ENCODE data around the gene NSG1. TPM values are rescaled to one million over a fixed set of nuclear protein-coding genes. Genes with fewer than 3 reads are reported as not detected.

NSG1 gene
- total and polyA plus RNA-seq, 2 of the 4 experiments (the other 2 are of a cell fraction) = 0.72 to 1.6 TPM

DNA sequence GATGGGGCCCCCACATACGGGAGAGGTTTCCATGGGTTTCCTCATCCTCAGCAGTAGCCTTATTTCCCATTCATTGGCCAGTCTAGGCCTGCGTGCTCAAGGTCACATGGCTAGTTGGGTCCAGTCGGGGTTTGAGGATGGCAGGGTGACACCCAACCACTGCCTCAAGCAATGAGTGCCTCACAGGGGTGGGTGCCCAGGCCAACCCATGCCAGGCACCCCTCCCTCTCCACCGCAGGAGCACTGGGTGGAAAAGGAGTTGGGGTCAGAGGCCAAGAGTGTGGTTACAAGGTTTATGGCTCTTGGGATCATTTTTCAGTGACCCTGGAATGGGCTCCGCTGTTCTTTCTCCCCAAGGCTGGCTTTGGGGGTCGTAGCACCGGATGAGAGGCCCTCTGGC lies 3.1 kb downstream of the NSG1 start:
- CTCF ChIA-PET = no interaction called here

More for the DNA sequence above, 3.1 kb downstream of the NSG1 start:
- Histone ChIP-seq H2AK5ac (ENCODE audit: low read depth, low read length) (no peak overlapping the region), H3K9ac (ENCODE audit: low read depth, low read length) (no peak overlapping the region), H3K27me3 (ENCODE audit: control insufficient read depth, insufficient read depth, low read length) (peaks cover 76% of the 10 kb centered on the region), H4K8ac (ENCODE audit: low read depth in 2 of 2, low read length in 2 of 2) (no peak overlapping the region), H3K56ac (ENCODE audit: extremely low read depth, insufficient read depth, low read length) (no peak overlapping the region), H3K4ac (ENCODE audit: low read depth, low read length) (no peak overlapping the region), H3K9me3 (ENCODE audit: control insufficient read depth, insufficient read depth, low read length) (no peaks in the 10 kb centered on the region), H2BK120ac (ENCODE audit: low read depth, low read length) (no peak overlapping the region), H3K36me3 (ENCODE audit: control insufficient read depth, insufficient read depth, low read length) (no peaks in the 10 kb centered on the region; the same call in 1 of the 2 replicates), H3K18ac (ENCODE audit: low read depth, low read length) (no peak overlapping the region), H3K4me1 (ENCODE audit: control insufficient read depth, insufficient read depth, low read length) (peaks cover 13% of the 10 kb centered on the region; the same call in 1 of the 2 replicates), H3K27ac (ENCODE audit: insufficient read depth, low read length) (no peak overlapping the region), H2BK5ac (ENCODE audit: low read depth, low read length, poor library complexity, severe bottlenecking) (no peak overlapping the region), H2AFZ (replicated peaks; ENCODE audit: low read length, poor library complexity) (no peak overlapping the region), H4K20me1 (ENCODE audit: insufficient read depth, low read length) (no peaks in the 10 kb centered on the region; the same call in 1 of the 2 replicates), H2BK20ac (ENCODE audit: low read depth, low read length) (no peak overlapping the region), H4K91ac (ENCODE audit: insufficient read depth, low read depth, low read length) (no peak overlapping the region), H3K79me1 (ENCODE audit: low read depth in 1 of 2, low read length in 2 of 2) (no peaks in the 10 kb centered on the region), H3K9me1 (ENCODE audit: insufficient read depth, low read length) (peaks cover 4% of the 10 kb centered on the region; the same call in 1 of the 2 replicates), H3K4me2 (ENCODE audit: low read depth, low read length) (no peak overlapping the region), H4K5ac (ENCODE audit: low read depth, low read length) (no peak overlapping the region), H3K14ac (replicated peaks; ENCODE audit: low read depth, low read length) (no peak overlapping the region), H3K4me3 (ENCODE audit: insufficient read depth, low read depth, low read length) (no peak overlapping the region), H2AK9ac (replicated peaks; ENCODE audit: low read depth, low read length, poor library complexity) (peak overlapping the region; percentile 52), H3K23ac (ENCODE audit: low read depth, low read length) (no peak overlapping the region), H2BK15ac (ENCODE audit: low read depth, low read length) (no peak overlapping the region)
- DNase-seq = no peak
- POLR2A ChIA-PET (ENCODE audit: unreplicated experiment) = no interaction called here
- WGBS, 2 experiments (ENCODE audit: extremely low coverage in 2 of 2, insufficient read length in 1 of 2) = 61% methylated on average over 4 of the region's 7 CpGs; no CpG with 5 or more reads in 1 of the 2 experiments
- TF ChIP-seq FOS (IDR thresholded peaks at IDR 0.05; ENCODE audit: low read depth, low read length) (no peak), NFE2L2 (IDR thresholded peaks at IDR 0.05; ENCODE audit: low read depth, low read length) (no peak), SMC3 (IDR thresholded peaks at IDR 0.05; ENCODE audit: low read depth, low read length) (no peak), BHLHE40 (IDR thresholded peaks at IDR 0.05; ENCODE audit: low read depth, low read length) (no peak), RCOR1 (IDR thresholded peaks at IDR 0.05; ENCODE audit: insufficient replicate concordance, low read length) (no peak), MAFK (IDR thresholded peaks at IDR 0.05; ENCODE audit: low read depth, low read length) (no peak), MAZ (IDR thresholded peaks at IDR 0.05; ENCODE audit: borderline replicate concordance, low read depth, low read length) (no peak), POLR2A (IDR thresholded peaks at IDR 0.05; ENCODE audit: low read depth, low read length) (no peak), RFX5 (IDR thresholded peaks at IDR 0.05; ENCODE audit: low read depth, low read length) (no peak), CHD1 (IDR thresholded peaks at IDR 0.05; ENCODE audit: low read depth, low read length) (no peak), CEBPB (IDR thresholded peaks at IDR 0.05; ENCODE audit: low read depth, low read length) (no peak), RAD21 (IDR thresholded peaks at IDR 0.05; ENCODE audit: low read length) (no peak)
- TF ChIP-seq, protein P1, sequence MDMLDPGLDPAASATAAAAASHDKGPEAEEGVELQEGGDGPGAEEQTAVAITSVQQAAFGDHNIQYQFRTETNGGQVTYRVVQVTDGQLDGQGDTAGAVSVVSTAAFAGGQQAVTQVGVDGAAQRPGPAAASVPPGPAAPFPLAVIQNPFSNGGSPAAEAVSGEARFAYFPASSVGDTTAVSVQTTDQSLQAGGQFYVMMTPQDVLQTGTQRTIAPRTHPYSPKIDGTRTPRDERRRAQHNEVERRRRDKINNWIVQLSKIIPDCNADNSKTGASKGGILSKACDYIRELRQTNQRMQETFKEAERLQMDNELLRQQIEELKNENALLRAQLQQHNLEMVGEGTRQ (IDR thresholded peaks at IDR 0.05; ENCODE audit: low read depth, low read length) = no peak
- TF ChIP-seq, protein P2, sequence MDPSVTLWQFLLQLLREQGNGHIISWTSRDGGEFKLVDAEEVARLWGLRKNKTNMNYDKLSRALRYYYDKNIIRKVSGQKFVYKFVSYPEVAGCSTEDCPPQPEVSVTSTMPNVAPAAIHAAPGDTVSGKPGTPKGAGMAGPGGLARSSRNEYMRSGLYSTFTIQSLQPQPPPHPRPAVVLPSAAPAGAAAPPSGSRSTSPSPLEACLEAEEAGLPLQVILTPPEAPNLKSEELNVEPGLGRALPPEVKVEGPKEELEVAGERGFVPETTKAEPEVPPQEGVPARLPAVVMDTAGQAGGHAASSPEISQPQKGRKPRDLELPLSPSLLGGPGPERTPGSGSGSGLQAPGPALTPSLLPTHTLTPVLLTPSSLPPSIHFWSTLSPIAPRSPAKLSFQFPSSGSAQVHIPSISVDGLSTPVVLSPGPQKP (IDR thresholded peaks at IDR 0.05; ENCODE audit: borderline replicate concordance, low read depth, low read length) = no peak
- TF ChIP-seq, protein P3, sequence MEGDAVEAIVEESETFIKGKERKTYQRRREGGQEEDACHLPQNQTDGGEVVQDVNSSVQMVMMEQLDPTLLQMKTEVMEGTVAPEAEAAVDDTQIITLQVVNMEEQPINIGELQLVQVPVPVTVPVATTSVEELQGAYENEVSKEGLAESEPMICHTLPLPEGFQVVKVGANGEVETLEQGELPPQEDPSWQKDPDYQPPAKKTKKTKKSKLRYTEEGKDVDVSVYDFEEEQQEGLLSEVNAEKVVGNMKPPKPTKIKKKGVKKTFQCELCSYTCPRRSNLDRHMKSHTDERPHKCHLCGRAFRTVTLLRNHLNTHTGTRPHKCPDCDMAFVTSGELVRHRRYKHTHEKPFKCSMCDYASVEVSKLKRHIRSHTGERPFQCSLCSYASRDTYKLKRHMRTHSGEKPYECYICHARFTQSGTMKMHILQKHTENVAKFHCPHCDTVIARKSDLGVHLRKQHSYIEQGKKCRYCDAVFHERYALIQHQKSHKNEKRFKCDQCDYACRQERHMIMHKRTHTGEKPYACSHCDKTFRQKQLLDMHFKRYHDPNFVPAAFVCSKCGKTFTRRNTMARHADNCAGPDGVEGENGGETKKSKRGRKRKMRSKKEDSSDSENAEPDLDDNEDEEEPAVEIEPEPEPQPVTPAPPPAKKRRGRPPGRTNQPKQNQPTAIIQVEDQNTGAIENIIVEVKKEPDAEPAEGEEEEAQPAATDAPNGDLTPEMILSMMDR (conservative IDR thresholded peaks at IDR 0.05; ENCODE audit: low read depth, low read length) = no peak
- no TSS peak for BruUV-seq (replicated peaks)
- in situ Hi-C loops (cut with MboI; ENCODE audit: low sequenced_read_pairs) (no loop called here), intact Hi-C loops (cut with micrococcal nuclease) (no loop called here), dilution Hi-C loops (cut with HindIII; ENCODE audit: low sequenced_read_pairs, unreplicated experiment) (no loop called here)
- ATAC-seq (ENCODE audit: low read depth) = no peak
